Measurements from ENCODE around the gene OTUB1. TPM values are rescaled to one million over a fixed set of nuclear protein-coding genes. Genes with fewer than 3 reads are reported as not detected.
"Not testable (repeated sequence)": the region's sequence is repeated elsewhere in the genome, so short reads cannot be mapped to it uniquely, and the experiment has no call there.

The OTUB1 gene
- total RNA-seq, 1 donor from 2014 or later, result 60.6 TPM

DNA sequence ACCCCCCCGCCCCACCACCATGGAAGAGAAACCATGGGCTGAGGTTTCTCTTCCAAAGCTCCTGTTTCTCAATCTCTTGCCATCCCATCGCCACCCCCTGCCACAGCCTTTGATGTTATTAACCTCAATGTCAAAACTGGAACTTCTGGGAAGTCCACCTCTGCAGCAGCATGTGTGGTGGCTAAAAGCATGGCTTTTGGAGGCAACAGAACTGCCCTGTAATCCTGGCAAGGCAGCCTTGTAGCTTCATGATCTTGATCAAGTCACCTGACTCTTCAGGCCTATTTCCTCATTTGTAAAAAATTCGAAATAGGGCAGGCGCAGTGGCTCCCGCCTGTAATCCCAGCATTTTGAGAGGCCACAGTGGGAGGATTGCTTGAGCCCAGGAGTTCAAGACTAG is 15.3 kb upstream of the OTUB1 start:
- Histone ChIP-seq H3K9me3 (no peaks in the 10 kb centered on the region), H3K4me1 (peaks cover 7% of the 10 kb centered on the region), H3K27me3 (no peaks in the 10 kb centered on the region), H3K36me3 (no peaks in the 10 kb centered on the region), H3K4me3 (no peak overlapping the region), H3K27ac (no peak overlapping the region)
- intact Hi-C loops (cut with DNase I), result no loop called here
- DNase-seq (no peak), ATAC-seq (no peak)
- TF ChIP-seq, protein P1, sequence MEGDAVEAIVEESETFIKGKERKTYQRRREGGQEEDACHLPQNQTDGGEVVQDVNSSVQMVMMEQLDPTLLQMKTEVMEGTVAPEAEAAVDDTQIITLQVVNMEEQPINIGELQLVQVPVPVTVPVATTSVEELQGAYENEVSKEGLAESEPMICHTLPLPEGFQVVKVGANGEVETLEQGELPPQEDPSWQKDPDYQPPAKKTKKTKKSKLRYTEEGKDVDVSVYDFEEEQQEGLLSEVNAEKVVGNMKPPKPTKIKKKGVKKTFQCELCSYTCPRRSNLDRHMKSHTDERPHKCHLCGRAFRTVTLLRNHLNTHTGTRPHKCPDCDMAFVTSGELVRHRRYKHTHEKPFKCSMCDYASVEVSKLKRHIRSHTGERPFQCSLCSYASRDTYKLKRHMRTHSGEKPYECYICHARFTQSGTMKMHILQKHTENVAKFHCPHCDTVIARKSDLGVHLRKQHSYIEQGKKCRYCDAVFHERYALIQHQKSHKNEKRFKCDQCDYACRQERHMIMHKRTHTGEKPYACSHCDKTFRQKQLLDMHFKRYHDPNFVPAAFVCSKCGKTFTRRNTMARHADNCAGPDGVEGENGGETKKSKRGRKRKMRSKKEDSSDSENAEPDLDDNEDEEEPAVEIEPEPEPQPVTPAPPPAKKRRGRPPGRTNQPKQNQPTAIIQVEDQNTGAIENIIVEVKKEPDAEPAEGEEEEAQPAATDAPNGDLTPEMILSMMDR (IDR thresholded peaks at IDR 0.05), result no peak

DNA sequence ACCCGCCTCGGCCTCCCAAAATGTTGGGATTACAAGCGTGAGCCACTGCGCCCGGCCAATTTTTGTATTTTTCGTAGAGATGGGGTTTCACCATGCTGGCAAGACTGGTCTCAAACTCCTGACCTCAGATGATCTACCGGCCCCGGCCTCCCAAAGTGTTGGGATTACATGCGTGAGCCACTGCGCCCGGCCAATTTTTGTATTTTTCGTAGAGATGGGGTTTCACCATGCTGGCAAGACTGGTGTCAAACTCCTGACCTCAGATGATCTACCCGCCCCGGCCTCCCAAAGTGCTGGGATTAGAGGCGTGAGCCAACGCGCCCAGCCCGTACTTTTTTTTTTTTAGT is 12.4 kb upstream of the OTUB1 start:
- intact Hi-C loops (cut with DNase I); H3K27me3 ChIP-seq; H3K27ac ChIP-seq; H3K36me3 ChIP-seq; H3K9me3 ChIP-seq; DNase-seq; ATAC-seq: not testable (repeated sequence)
- Histone ChIP-seq H3K4me1 (peaks cover 13% of the 10 kb centered on the region), H3K4me3 (peak overlapping the region; percentile 80)

DNA sequence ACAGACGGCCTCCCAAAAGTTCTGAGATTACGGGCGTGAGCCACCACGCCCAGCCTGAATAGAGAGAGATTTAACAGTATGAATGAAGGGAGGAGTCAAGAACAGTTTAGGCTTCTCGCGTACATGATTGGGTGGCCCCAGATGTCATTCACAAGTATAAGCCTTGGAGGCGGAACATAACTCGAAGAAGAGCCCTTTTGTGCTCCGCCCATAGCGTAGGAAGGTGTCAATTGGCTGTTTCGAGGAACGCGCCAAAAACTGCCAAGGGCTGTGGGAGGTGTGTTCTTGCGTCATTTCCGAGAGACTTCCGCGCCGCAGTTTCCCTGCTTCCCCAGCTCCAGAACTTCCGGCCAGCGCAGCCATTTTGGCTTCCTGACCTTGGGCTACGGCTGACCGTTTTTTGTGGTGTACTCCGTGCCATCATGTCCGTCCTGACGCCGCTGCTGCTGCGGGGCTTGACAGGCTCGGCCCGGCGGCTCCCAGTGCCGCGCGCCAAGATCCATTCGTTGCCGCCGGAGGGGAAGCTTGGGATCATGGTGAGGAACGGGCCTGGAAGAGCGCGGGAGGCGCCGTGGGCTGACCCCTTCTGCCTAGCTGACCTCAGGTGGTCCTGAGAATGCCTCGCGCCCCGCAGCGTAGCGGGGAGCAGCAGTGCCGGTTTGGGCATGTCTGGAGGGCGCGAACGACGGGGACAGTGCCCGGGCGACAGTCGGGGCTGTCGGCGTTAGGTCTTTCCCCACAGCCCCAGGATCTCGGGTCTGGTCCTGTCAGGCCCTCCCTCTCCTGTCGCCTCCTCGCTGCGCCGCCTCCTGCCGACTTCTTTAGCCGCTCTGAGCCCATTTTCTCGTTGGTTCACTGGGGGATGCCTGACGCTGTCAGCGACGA is 11.7 kb upstream of the OTUB1 start, which contains the start of gene COX8A:
Gene COX8A (plus strand): TSS at position 362 of the 885 bp plus-strand sequence. CDS start 61 bp downstream, at position 423.
- Histone ChIP-seq H3K4me1 (peaks cover 13% of the 10 kb centered on the region), H3K36me3 (peaks cover 5% of the 10 kb centered on the region), H3K27me3 (no peaks in the 10 kb centered on the region), H3K4me3 (peak within 1 kb of the TSS; percentile 80), H3K27ac (peak within 1 kb of the TSS; percentile 96), H3K9me3 (no peaks in the 10 kb centered on the region)
- DNase-seq (peak; percentile 96), ATAC-seq (peak; percentile 98)
- TF ChIP-seq, protein P1 (IDR thresholded peaks at IDR 0.05), result peak; percentile 10
- intact Hi-C loops (cut with DNase I), result no loop called here

DNA sequence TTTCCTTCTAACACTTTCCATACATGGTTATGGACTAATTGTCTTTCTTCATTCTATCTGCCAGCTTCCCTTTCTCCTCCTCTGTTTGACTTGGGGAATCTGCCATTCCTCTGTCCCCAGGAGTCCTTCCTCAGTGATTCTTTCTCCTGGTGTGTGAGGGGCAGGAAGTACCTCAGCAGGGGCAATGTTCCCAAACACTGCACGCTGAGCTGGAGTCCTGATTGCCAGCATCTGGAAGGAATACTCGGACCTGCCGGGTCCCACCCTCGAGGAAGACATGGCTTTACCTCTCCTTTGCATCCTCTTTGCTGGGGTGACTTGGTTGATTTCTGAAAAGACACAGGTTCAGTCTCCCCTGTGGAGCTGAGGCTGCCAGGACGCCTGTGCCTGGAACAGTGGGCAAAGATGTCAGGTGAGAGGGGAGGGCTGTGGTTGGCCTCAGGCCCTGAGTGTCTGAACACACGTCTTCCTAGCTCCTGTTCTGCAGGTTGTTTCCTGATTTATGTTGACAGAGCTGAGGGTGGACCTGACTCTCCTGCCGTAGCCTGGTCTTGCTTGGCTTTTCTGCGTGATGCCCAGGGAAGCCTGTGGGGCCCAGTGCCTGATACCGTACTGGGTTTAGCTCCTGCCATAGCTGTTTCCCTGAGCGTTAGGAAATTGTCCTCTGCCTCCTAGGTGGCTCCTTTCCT is 7.5 kb upstream of the OTUB1 start:
- no peaks in the 10 kb centered on the region for H3K9me3 ChIP-seq
- H3K27me3 ChIP-seq, result no peaks in the 10 kb centered on the region
- DNase-seq, result no peak
- peaks cover 13% of the 10 kb centered on the region for H3K4me1 ChIP-seq
- H3K27ac ChIP-seq, result no peak overlapping the region
- no peak overlapping the region for H3K4me3 ChIP-seq
- ATAC-seq, result no peak
- peaks cover 5% of the 10 kb centered on the region for H3K36me3 ChIP-seq
- TF ChIP-seq, protein P1 (IDR thresholded peaks at IDR 0.05), result no peak
- intact Hi-C loops (cut with DNase I), result no loop called here

DNA sequence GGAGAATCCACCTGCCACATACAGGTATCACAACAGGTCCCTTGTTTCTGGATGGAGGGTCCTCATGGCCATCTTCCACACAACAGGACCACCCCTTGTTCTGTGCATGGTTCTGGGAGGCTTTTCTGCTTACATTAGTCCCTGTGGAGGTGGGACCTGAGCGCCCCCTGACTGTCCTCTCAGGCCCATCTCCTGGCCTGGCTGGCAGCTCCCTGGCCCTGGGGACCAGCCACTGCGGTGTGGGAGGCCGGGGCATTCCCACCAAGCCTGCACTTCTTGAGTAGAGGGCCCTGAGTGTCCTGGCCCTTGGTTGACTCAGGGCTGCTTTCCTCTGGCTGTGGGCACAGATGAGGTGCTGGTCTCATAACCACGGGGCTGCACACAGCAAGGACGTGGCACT is 6.8 kb upstream of the OTUB1 start:
- no peak for DNase-seq
- Histone ChIP-seq H3K27me3 (no peaks in the 10 kb centered on the region), H3K36me3 (peaks cover 5% of the 10 kb centered on the region), H3K4me3 (no peak overlapping the region), H3K9me3 (no peaks in the 10 kb centered on the region), H3K4me1 (peaks cover 13% of the 10 kb centered on the region), H3K27ac (no peak overlapping the region)
- ATAC-seq, result no peak
- TF ChIP-seq, protein P1 (IDR thresholded peaks at IDR 0.05), result no peak
- intact Hi-C loops (cut with DNase I), result no loop called here

DNA sequence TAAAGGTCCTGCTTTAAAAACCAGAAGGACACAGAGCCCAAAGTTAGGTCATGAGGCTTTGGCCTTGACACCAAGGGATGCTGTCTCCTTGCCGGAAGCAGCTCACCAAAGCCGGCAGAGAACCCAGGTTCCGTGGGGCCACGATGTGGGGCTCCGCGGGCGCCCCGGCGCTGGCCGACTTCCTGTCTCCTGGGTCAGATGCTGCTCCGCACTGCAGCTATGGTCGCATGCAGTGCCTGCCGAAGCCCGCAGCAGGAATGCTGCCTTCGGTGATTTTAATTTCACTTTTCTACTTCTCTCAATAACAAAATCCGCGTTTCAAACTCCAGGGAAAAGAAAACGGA is 454 bp upstream of the OTUB1 start:
- H3K27me3 ChIP-seq, result no peaks in the 10 kb centered on the region
- peaks cover 17% of the 10 kb centered on the region for H3K4me1 ChIP-seq
- TF ChIP-seq, protein P1 (IDR thresholded peaks at IDR 0.05), result no peak
- H3K4me3 ChIP-seq, result peak overlapping the region; percentile 99
- ATAC-seq, result peak; percentile 53
- peak; percentile 81 for DNase-seq
- intact Hi-C loops (cut with DNase I), result no loop called here
- H3K36me3 ChIP-seq, result peaks cover 23% of the 10 kb centered on the region
- H3K27ac ChIP-seq, result peak overlapping the region; percentile 89
- H3K9me3 ChIP-seq, result no peaks in the 10 kb centered on the region
